A549 (cell line): ENCODE results near the gene CEP152. TPM values are rescaled to one million over a fixed set of nuclear protein-coding genes. Genes with fewer than 3 reads are reported as not detected.

Source experiments
- ATAC-seq, 2 experiments: fragments of 200-7000 bp in 1 of 2; fragments of >200 bp in 1 of 2; cut with Nextera tagmentation in 1 of 2; cut with Tn5 transposase in 1 of 2; 3 replicates each; pipeline versions ENCODE4 v1.8.0 to v1.9.1; 2018 to 2020; ENCODE audit warnings: mild to moderate bottlenecking in 1 of 2, moderate library complexity in 1 of 2
- CTCF ChIA-PET: fragments of 300-600 bp; sonication (Branson Sonifier 250); formaldehyde crosslinking; extraction: SDS; loops from one replicate; lab custom pipeline; 2021; ENCODE audit warnings: antibody characterized with exemption, inconsistent platforms; lab: Yijun Ruan, JAX
- POLR2A ChIA-PET: fragments of 350-600 bp; formaldehyde crosslinking; extraction: SDS; loops from one replicate; lab custom pipeline; 2021; ENCODE audit warnings: antibody characterized with exemption, inconsistent platforms; lab: Yijun Ruan, JAX
- DNase-seq, 2 experiments: peaks; one replicate each; pipeline versions ENCODE4 v3.0.0 to v3.0.0-alpha.2; 2011 to 2016; ENCODE audit warnings: low read depth in 1 of 2, low spot score in 1 of 2
- FAIRE-seq: peaks from 2 replicates; lab custom pipeline; 2011; peaks lifted over from hg19 to GRCh38; lab: Jason Lieb, UNC
- H3K27ac ChIP-seq, 2 experiments: fragments of >200 bp; sonication (Bioruptor Twin); formaldehyde crosslinking; 3 replicates each; pipeline ENCODE4 v1.5.1; 2016 to 2017
- H3K4me1 ChIP-seq: fragments of >200 bp; sonication (Bioruptor Twin); formaldehyde crosslinking; 3 replicates; pipeline ENCODE4 v1.6.1; 2016
- H3K4me2 ChIP-seq: fragments of >200 bp; sonication (Bioruptor Twin); formaldehyde crosslinking; 3 replicates; pipeline ENCODE4 v1.6.1; 2016
- H3K4me3 ChIP-seq: fragments of >200 bp; sonication (Bioruptor Twin); formaldehyde crosslinking; 3 replicates; pipeline ENCODE4 v1.5.1; 2016
- H3K9me3 ChIP-seq: fragments of >200 bp; sonication (Bioruptor Twin); formaldehyde crosslinking; 3 replicates; pipeline ENCODE4 v1.6.1; 2016
- ATOH8 ChIP-seq: fragments of 250-450 bp; sonication (Bioruptor Pico); IDR thresholded peaks from 2 replicates; pipeline ENCODE4 v1.5.0; 2020; ENCODE audit warnings: low read depth, mild to moderate bottlenecking, moderate library complexity
- BCL3 ChIP-seq: fragments of >200 bp; sonication (Bioruptor Twin); formaldehyde crosslinking; IDR thresholded peaks from 3 replicates; pipeline ENCODE4 v1.6.1; 2016
- CEBPB ChIP-seq, 2 experiments: fragments of >200 bp in 1 of 2; sonication (Bioruptor Twin) in 1 of 2; formaldehyde crosslinking in 1 of 2; IDR thresholded peaks; 2 replicates each; pipeline ENCODE4 v1.6.1; 2012 to 2016
- CHD2 ChIP-seq: fragments of 150-350 bp; IDR thresholded peaks from 2 replicates; pipeline ENCODE4 v1.6.1; 2014; ENCODE audit warnings: low read length; ENCODE audit not compliant: partially characterized antibody
- CHD4 ChIP-seq: fragments of 200-600 bp; sonication (generic); IDR thresholded peaks from 2 replicates; pipeline ENCODE4 v1.6.1; 2016; ENCODE audit warnings: antibody characterized with exemption, mild to moderate bottlenecking, borderline replicate concordance
- EHF ChIP-seq: fragments of 250-450 bp; sonication (Bioruptor Pico); IDR thresholded peaks from 2 replicates; pipeline ENCODE4 v1.5.0; 2020; ENCODE audit warnings: mild to moderate bottlenecking
- EHMT2 ChIP-seq: fragments of 200-600 bp; sonication (generic); IDR thresholded peaks from 2 replicates; pipeline ENCODE4 v1.6.1; 2016; ENCODE audit warnings: antibody characterized with exemption, low read depth, mild to moderate bottlenecking, moderate library complexity
- ELK1 ChIP-seq: fragments of 150-350 bp; IDR thresholded peaks from 2 replicates; pipeline ENCODE4 v1.6.1; 2014; ENCODE audit warnings: low read depth, mild to moderate bottlenecking, low read length
- ESRRA ChIP-seq: fragments of 150-350 bp; IDR thresholded peaks from 2 replicates; pipeline ENCODE4 v1.6.1; 2014; ENCODE audit warnings: mild to moderate bottlenecking, low read length, borderline replicate concordance
- FOSB ChIP-seq: fragments of 250-450 bp; sonication (Bioruptor Pico); IDR thresholded peaks from 2 replicates; pipeline ENCODE4 v1.5.0; 2020; ENCODE audit warnings: mild to moderate bottlenecking, moderate library complexity
- FOXS1 ChIP-seq: fragments of 250-450 bp; sonication (Bioruptor Pico); IDR thresholded peaks from 2 replicates; pipeline ENCODE4 v1.5.0; 2020; ENCODE audit warnings: mild to moderate bottlenecking, moderate library complexity
- HDAC2 ChIP-seq: fragments of 200-600 bp; sonication (generic); IDR thresholded peaks from 2 replicates; pipeline ENCODE4 v1.6.1; 2016
- HMGXB4 ChIP-seq: fragments of 250-450 bp; sonication (Bioruptor Pico); IDR thresholded peaks from 2 replicates; pipeline ENCODE4 v1.5.0; 2021; ENCODE audit warnings: mild to moderate bottlenecking, moderate library complexity, borderline replicate concordance
- HOXA7 ChIP-seq: fragments of 250-450 bp; sonication (Bioruptor Pico); IDR thresholded peaks from 2 replicates; pipeline ENCODE4 v1.5.0; 2020; ENCODE audit warnings: mild to moderate bottlenecking, moderate library complexity
- JUNB ChIP-seq: fragments of >200 bp; sonication (Bioruptor Twin); formaldehyde crosslinking; IDR thresholded peaks from 2 replicates; pipeline ENCODE4 v1.6.1; 2016
- MAZ ChIP-seq: fragments of 150-350 bp; IDR thresholded peaks from 2 replicates; pipeline ENCODE4 v1.6.1; 2014; ENCODE audit warnings: antibody characterized with exemption, low read depth, low read length, borderline replicate concordance
- NFE2L2 ChIP-seq: fragments of 150-350 bp; conservative IDR thresholded peaks from 2 replicates; pipeline ENCODE4 v1.6.1; 2014; ENCODE audit warnings: low read length
- POLR2A ChIP-seq: IDR thresholded peaks from 2 replicates; pipeline ENCODE4 v1.6.1; 2012; ENCODE audit warnings: mild to moderate bottlenecking, low read length
- POLR2AphosphoS2 ChIP-seq: conservative IDR thresholded peaks from 2 replicates; pipeline ENCODE4 v1.6.1; 2012; ENCODE audit warnings: low read length, improper control_type of control experiment, inconsistent platforms
- REST ChIP-seq: fragments of 200-600 bp; sonication (generic); IDR thresholded peaks from 2 replicates; pipeline ENCODE4 v1.6.1; 2016; ENCODE audit warnings: antibody characterized with exemption, mild to moderate bottlenecking, moderate library complexity
- RFX5 ChIP-seq: fragments of 450-650 bp; IDR thresholded peaks from 2 replicates; pipeline ENCODE4 v1.7.1; 2014; ENCODE audit warnings: antibody characterized with exemption, mild to moderate bottlenecking, moderate library complexity
- USF2 ChIP-seq: fragments of 450-650 bp; IDR thresholded peaks from 2 replicates; pipeline ENCODE4 v1.6.1; 2014; ENCODE audit warnings: antibody characterized with exemption
- ZNF302 ChIP-seq: fragments of 250-450 bp; sonication (Bioruptor Pico); IDR thresholded peaks from 2 replicates; pipeline ENCODE4 v1.9.0; 2021; ENCODE audit warnings: inconsistent platforms, mild to moderate bottlenecking, moderate library complexity
- ZSCAN20 ChIP-seq: fragments of 250-450 bp; sonication (Bioruptor Pico); IDR thresholded peaks from 2 replicates; pipeline ENCODE4 v1.8.0; 2022; ENCODE audit warnings: mild to moderate bottlenecking, moderate library complexity
- WGBS: methylation state at CpG from one replicate; pipeline ENCODE4 v1.1.6; 2017; ENCODE audit errors: missing lambda C conversion rate; 5-methylcytosine and 5-hydroxymethylcytosine counted together
- polyA plus RNA-seq, 4 experiments: library from polyadenylated mRNA; depleted of rRNA in 3 of 4; stranded (reverse); fragments of >200 nt; fragmentation: RNase III in 1 of 4; extraction: RNeasy Plus Mini Kit Qiagen cat#74134 plus additional on column Dnase treatment in 1 of 4; gene quantifications; 2 replicates in 3 of 4; 3 replicates in 1 of 4; pipeline ENCODE4 v1.2.3, GENCODE V29; 2011 to 2017

The CEP152 gene
- polyA plus RNA-seq, 2 of the 4 experiments (the other 2 are of a cell fraction): 3.9 to 4.3 TPM

GRCh38 chr15:48708641-48709040 lies 102.2 kb downstream of the CEP152 start:
- Histone ChIP-seq H3K4me1 (no peaks in the 10 kb centered on the region), H3K4me3 (no peak overlapping the region), H3K4me2 (no peak overlapping the region), H3K27ac (no peak overlapping the region), H3K9me3 (no peaks in the 10 kb centered on the region)
- TF ChIP-seq RFX5 (no peak), REST (no peak), USF2 (no peak), HOXA7 (CRISPR knock-in tag) (no peak), JUNB (no peak), ESRRA (no peak), HMGXB4 (CRISPR knock-in tag) (no peak), ATOH8 (CRISPR knock-in tag) (no peak)
- ChIA-PET POLR2A (no interaction called here), CTCF (no interaction called here)
- WGBS: 81% methylated on average over 1 of the region's 1 CpG
- ATAC-seq: no peak
- FAIRE-seq: no peak
- DNase-seq: no peak

GRCh38 chr15:48705381-48705780 lies 105.5 kb downstream of the CEP152 start:
- ATAC-seq (no peak), FAIRE-seq (no peak), DNase-seq (no peak)
- ChIA-PET CTCF (no interaction called here), POLR2A (no interaction called here)
- Histone ChIP-seq H3K4me1 (no peaks in the 10 kb centered on the region), H3K9me3 (no peaks in the 10 kb centered on the region), H3K4me3 (no peak overlapping the region), H3K27ac (no peak overlapping the region), H3K4me2 (no peak overlapping the region)
- 59% methylated on average over 1 of the region's 1 CpG for WGBS
- no peak for TF ChIP-seq HDAC2
- no peak for TF ChIP-seq NFE2L2
- TF ChIP-seq JUNB: no peak
- no peak for TF ChIP-seq FOSB (CRISPR knock-in tag)
- no peak for TF ChIP-seq CHD2
- no peak for TF ChIP-seq REST
- TF ChIP-seq ELK1: no peak
- TF ChIP-seq POLR2A: no peak
- no peak for TF ChIP-seq EHMT2
- no peak for TF ChIP-seq BCL3
- no peak for TF ChIP-seq MAZ
- TF ChIP-seq CEBPB (IDR thresholded peaks at IDR 0.05): no peak
- no peak for TF ChIP-seq ZSCAN20 (CRISPR knock-in tag)
- TF ChIP-seq POLR2AphosphoS2: no peak
- TF ChIP-seq ZNF302: no peak
- no peak for TF ChIP-seq CHD4
- TF ChIP-seq FOXS1 (CRISPR knock-in tag): no peak
- no peak for TF ChIP-seq EHF (CRISPR knock-in tag)
